HL-60 (cell line): Measurements from ENCODE around the gene GCGR.

ENCODE experiments used
- CTCF ChIP-seq: IDR thresholded peaks from one replicate; pipeline ENCODE4 v1.5.1; 2011; ENCODE audit warnings: low read length, control low read depth, inconsistent platforms; ENCODE audit not compliant: insufficient read depth
- GABPA ChIP-seq: IDR thresholded peaks from 2 replicates; pipeline ENCODE4 v1.6.1; 2012; ENCODE audit warnings: low read depth

GRCh38 chr17:81838753-81839255 is 34.9 kb downstream of the GCGR start:
- no peak for TF ChIP-seq CTCF
- no peak for TF ChIP-seq GABPA
